Vagina (tissue), 2 donors: ENCODE data around the gene CACNA2D1. TPM values are rescaled to one million over a fixed set of nuclear protein-coding genes. Genes with fewer than 3 reads are reported as not detected.
"Not testable (repeated sequence)": the region's sequence is repeated elsewhere in the genome, so short reads cannot be mapped to it uniquely, and the experiment has no call there.

ENCODE experiments used
- DNase-seq, 2 donors: peaks; one replicate each; pipeline ENCODE4 v3.0.0-alpha.2; 2017; ENCODE audit errors: extremely low spot score in 2 of 2
- H3K27ac ChIP-seq: fragments of 200-600 bp; sonication (generic); one replicate; pipeline ENCODE4 v1.5.1; 2019
- H3K27me3 ChIP-seq: fragments of 200-600 bp; sonication (generic); one replicate; pipeline ENCODE4 v1.5.1; 2019
- H3K36me3 ChIP-seq, 2 donors: fragments of 200-600 bp; sonication (generic); one replicate each; pipeline ENCODE4 v1.5.1; 2017 to 2019
- H3K4me1 ChIP-seq: fragments of 200-600 bp; sonication (generic); one replicate; pipeline ENCODE4 v1.5.1; 2019
- H3K4me3 ChIP-seq, 2 donors: fragments of 200-600 bp; sonication (generic); 1 replicate in 1 of 2; 2 replicates in 1 of 2; pipeline ENCODE4 v1.5.1; 2016 to 2019
- H3K9me3 ChIP-seq: fragments of 200-600 bp; sonication (generic); one replicate; pipeline ENCODE4 v1.5.1; 2019
- CTCF ChIP-seq, 3 experiments: fragments of 450-650 bp in 2 of 3; fragments of 200-600 bp in 1 of 3; sonication (generic) in 1 of 3; IDR thresholded peaks; one replicate each; pipeline ENCODE4 v1.5.1; 2017 to 2019; ENCODE audit warnings: antibody characterized with exemption in 3 of 3, mild to moderate bottlenecking in 2 of 3, moderate library complexity in 2 of 3
- POLR2A ChIP-seq, 2 donors: fragments of 450-650 bp; IDR thresholded peaks; one replicate each; pipeline ENCODE4 v1.6.1; 2017; ENCODE audit warnings: antibody characterized with exemption in 2 of 2, mild to moderate bottlenecking in 2 of 2, moderate library complexity in 2 of 2
- POLR2AphosphoS5 ChIP-seq, 2 donors: sonication (generic); formaldehyde crosslinking; IDR thresholded peaks; one replicate each; pipeline ENCODE4 v1.9.0; 2017; ENCODE audit warnings: antibody characterized with exemption in 2 of 2, mild to moderate bottlenecking in 2 of 2, low read depth in 1 of 2; ENCODE audit not compliant: insufficient read depth in 1 of 2
- intact Hi-C: fragments of 100-400 bp; cut with DNase I; formaldehyde crosslinking; loops from one replicate; pipeline ENCODE4 v1.15.1; 2023
- total RNA-seq: library from RNA; depleted of rRNA; stranded (reverse); fragments of >200 nt; gene quantifications from one replicate; pipeline ENCODE4 v1.2.3, GENCODE V29; 2016

The CACNA2D1 gene
- total RNA-seq, 1 donor from 2014 or later = 16.9 TPM

GRCh38 chr7:82152858-82153257 lies 290.7 kb downstream of the CACNA2D1 start:
- intact Hi-C loops = no loop called here

GRCh38 chr7:82146491-82146890 lies 297.1 kb downstream of the CACNA2D1 start:
- no peaks in the 10 kb centered on the region for H3K4me1 ChIP-seq
- no peak for DNase-seq
- H3K36me3 ChIP-seq = no peaks in the 10 kb centered on the region
- no peak for TF ChIP-seq POLR2A (IDR thresholded peaks at IDR 0.05)
- no peak overlapping the region for H3K27ac ChIP-seq
- intact Hi-C loops = no loop called here
- no peaks in the 10 kb centered on the region for H3K9me3 ChIP-seq
- H3K27me3 ChIP-seq = no peaks in the 10 kb centered on the region
- no peak overlapping the region for H3K4me3 ChIP-seq

More at GRCh38 chr7:82152858-82153257, 290.7 kb downstream of the CACNA2D1 start:
- no peak for TF ChIP-seq CTCF (IDR thresholded peaks at IDR 0.05)
- TF ChIP-seq POLR2A (IDR thresholded peaks at IDR 0.05) = no peak
- no peak for TF ChIP-seq POLR2AphosphoS5 (IDR thresholded peaks at IDR 0.05; ENCODE audit: insufficient read depth in 1 of 2, low read depth in 1 of 2)
- Histone ChIP-seq H3K27ac (no peak overlapping the region), H3K36me3 (no peaks in the 10 kb centered on the region), H3K4me3 (no peak overlapping the region), H3K27me3 (no peaks in the 10 kb centered on the region), H3K9me3 (no peaks in the 10 kb centered on the region), H3K4me1 (no peaks in the 10 kb centered on the region)
- no peak for DNase-seq

- H3K4me3 ChIP-seq = no peak overlapping the region
- H3K27ac ChIP-seq = no peak overlapping the region
- intact Hi-C loops = no loop called here
- no peaks in the 10 kb centered on the region for H3K9me3 ChIP-seq
- H3K36me3 ChIP-seq = no peaks in the 10 kb centered on the region
- TF ChIP-seq POLR2AphosphoS5 (IDR thresholded peaks at IDR 0.05; ENCODE audit: insufficient read depth in 1 of 2, low read depth in 1 of 2) (no peak), CTCF (IDR thresholded peaks at IDR 0.05) (no peak), POLR2A (IDR thresholded peaks at IDR 0.05) (no peak)
- DNase-seq = no peak
- H3K27me3 ChIP-seq = no peaks in the 10 kb centered on the region
- no peaks in the 10 kb centered on the region for H3K4me1 ChIP-seq
Measured at GRCh38 chr7:82142263-82142864, 301.2 kb downstream of the CACNA2D1 start.

- H3K9me3 ChIP-seq = no peaks in the 10 kb centered on the region
- intact Hi-C loops = no loop called here
- no peak overlapping the region for H3K27ac ChIP-seq
- H3K36me3 ChIP-seq = no peaks in the 10 kb centered on the region
- no peaks in the 10 kb centered on the region for H3K27me3 ChIP-seq
- H3K4me1 ChIP-seq = no peaks in the 10 kb centered on the region
- no peak overlapping the region for H3K4me3 ChIP-seq
- no peak for DNase-seq
- TF ChIP-seq POLR2A (IDR thresholded peaks at IDR 0.05) = no peak
Measured at GRCh38 chr7:82141427-82141826, 302.1 kb downstream of the CACNA2D1 start.

- H3K9me3 ChIP-seq, H3K27me3 ChIP-seq: not testable (repeated sequence)
Measured at GRCh38 chr7:82140608-82141007, 303.0 kb downstream of the CACNA2D1 start.

GRCh38 chr7:82131215-82131614 lies 312.4 kb downstream of the CACNA2D1 start:
- Histone ChIP-seq H3K36me3 (no peaks in the 10 kb centered on the region), H3K27ac (no peak overlapping the region), H3K4me3 (no peak overlapping the region), H3K9me3 (no peaks in the 10 kb centered on the region), H3K4me1 (no peaks in the 10 kb centered on the region), H3K27me3 (no peaks in the 10 kb centered on the region)
- intact Hi-C loops = no loop called here
- DNase-seq = no peak
- no peak for TF ChIP-seq POLR2A (IDR thresholded peaks at IDR 0.05)
- TF ChIP-seq CTCF (IDR thresholded peaks at IDR 0.05) = no peak
- no peak for TF ChIP-seq POLR2AphosphoS5 (IDR thresholded peaks at IDR 0.05; ENCODE audit: insufficient read depth in 1 of 2, low read depth in 1 of 2)

More at GRCh38 chr7:82140608-82141007, 303.0 kb downstream of the CACNA2D1 start:
- H3K27ac ChIP-seq, H3K4me3 ChIP-seq, DNase-seq, H3K4me1 ChIP-seq, H3K36me3 ChIP-seq, intact Hi-C loops: not testable (repeated sequence)
